Ovary (tissue), 9 donors: ENCODE measurements around the gene SPOCK1. TPM values are rescaled to one million over a fixed set of nuclear protein-coding genes. Genes with fewer than 3 reads are reported as not detected.

Experiments used
- DNase-seq, 5 donors: peaks; one replicate each; pipeline ENCODE4 v3.0.0-alpha.2; 2019 to 2020
- H3K27ac ChIP-seq, 2 donors: fragments of 200-600 bp; one replicate each; pipeline versions ENCODE4 v1.5.1 to v1.8.0; 2019 to 2022
- H3K27me3 ChIP-seq: fragments of 200-600 bp; one replicate; pipeline ENCODE4 v1.8.0; 2022
- H3K36me3 ChIP-seq: fragments of 200-600 bp; sonication (generic); one replicate; pipeline ENCODE4 v1.5.1; 2019
- H3K4me1 ChIP-seq: one replicate; pipeline ENCODE4 v1.8.1; 2013; ENCODE audit warnings: mild to moderate bottlenecking, moderate library complexity; ENCODE audit not compliant: insufficient read depth
- H3K4me3 ChIP-seq: fragments of 200-600 bp; sonication (generic); one replicate; pipeline ENCODE4 v1.5.1; 2017
- H3K9me3 ChIP-seq, 2 donors: fragments of 200-600 bp in 1 of 2; sonication (generic) in 1 of 2; one replicate each; pipeline versions ENCODE4 v1.5.1 to v1.8.1; 2013 to 2019; ENCODE audit warnings: mild to moderate bottlenecking in 1 of 2, moderate library complexity in 1 of 2
- EP300 ChIP-seq: sonication (generic); formaldehyde crosslinking; IDR thresholded peaks from one replicate; pipeline ENCODE4 v1.6.1; 2017; ENCODE audit warnings: antibody characterized with exemption
- POLR2A ChIP-seq: fragments of 450-650 bp; IDR thresholded peaks from one replicate; pipeline ENCODE4 v1.6.1; 2017; ENCODE audit warnings: antibody characterized with exemption, mild to moderate bottlenecking, moderate library complexity
- WGBS, 3 donors: extraction: QIAGEN DNeasy Blood & Tissue Kit in 1 of 3; methylation state at CpG; one replicate each; pipeline versions ENCODE4 v1.1.5 to v1.1.7; 2013 to 2017; 5-methylcytosine and 5-hydroxymethylcytosine counted together
- intact Hi-C, 4 donors: fragments of 100-400 bp; cut with DNase I; formaldehyde crosslinking; loops; one replicate each; pipeline versions ENCODE4 v1.11.0 to v1.15.1; 2022 to 2023
- polyA plus RNA-seq, 2 donors: library from polyadenylated mRNA; stranded (reverse); fragments of 200-250 nt in 1 of 2; fragments of 350-450 nt in 1 of 2; fragmentation: Illumina TruSeq in 1 of 2; extraction: RNeasy Lipid Tissue Mini Kit (QIAGEN cat#74804) in 1 of 2; gene quantifications; one replicate each; pipeline ENCODE4 v1.2.3, GENCODE V29; 2013 to 2014
- total RNA-seq, 7 donors: library from RNA; depleted of rRNA in 2 of 7; stranded (reverse); fragments of >200 nt in 2 of 7; fragmentation: NEBNext Ultra II Directional in 3 of 7; extraction: Animal tissue kit (Norgen Biotek cat#: 25700) in 3 of 7; gene quantifications; one replicate each; pipeline versions ENCODE4 v1.1.0 to v1.2.4, GENCODE V29; 2016 to 2023
- TF ChIP-seq, protein P1 (sequence below), 3 donors: fragments of 450-650 bp in 2 of 3; fragments of 200-600 bp in 1 of 3; IDR thresholded peaks; one replicate each; pipeline versions ENCODE4 v1.5.1 to v1.8.0; 2016 to 2022; ENCODE audit warnings: antibody characterized with exemption in 3 of 3, mild to moderate bottlenecking in 1 of 3
- donor health status: DM: no; HTN: no; CAD: no; lungs with moderate emphysema.
- donor health status: DM: no; HTN: no; CAD: no.
- donor health status: Bipolar disorder and iron deficiency.
- donor health status: DM: yes; HTN: yes; CAD: no.
- donor health status: DM: no; HTN: no; CAD: no.
- donor health status: DM: yes; HTN: yes; CAD: no.

The SPOCK1 gene
- total and polyA plus RNA-seq, 9 donors = 1.3 to 42.6 (median 10.8) TPM

GRCh38 chr5:137357436-137357835 lies 141.7 kb downstream of the SPOCK1 start:
- no peaks in the 10 kb centered on the region for H3K36me3 ChIP-seq
- H3K4me3 ChIP-seq = no peak overlapping the region
- TF ChIP-seq EP300 (no peak), POLR2A (no peak)
- TF ChIP-seq, protein P1, sequence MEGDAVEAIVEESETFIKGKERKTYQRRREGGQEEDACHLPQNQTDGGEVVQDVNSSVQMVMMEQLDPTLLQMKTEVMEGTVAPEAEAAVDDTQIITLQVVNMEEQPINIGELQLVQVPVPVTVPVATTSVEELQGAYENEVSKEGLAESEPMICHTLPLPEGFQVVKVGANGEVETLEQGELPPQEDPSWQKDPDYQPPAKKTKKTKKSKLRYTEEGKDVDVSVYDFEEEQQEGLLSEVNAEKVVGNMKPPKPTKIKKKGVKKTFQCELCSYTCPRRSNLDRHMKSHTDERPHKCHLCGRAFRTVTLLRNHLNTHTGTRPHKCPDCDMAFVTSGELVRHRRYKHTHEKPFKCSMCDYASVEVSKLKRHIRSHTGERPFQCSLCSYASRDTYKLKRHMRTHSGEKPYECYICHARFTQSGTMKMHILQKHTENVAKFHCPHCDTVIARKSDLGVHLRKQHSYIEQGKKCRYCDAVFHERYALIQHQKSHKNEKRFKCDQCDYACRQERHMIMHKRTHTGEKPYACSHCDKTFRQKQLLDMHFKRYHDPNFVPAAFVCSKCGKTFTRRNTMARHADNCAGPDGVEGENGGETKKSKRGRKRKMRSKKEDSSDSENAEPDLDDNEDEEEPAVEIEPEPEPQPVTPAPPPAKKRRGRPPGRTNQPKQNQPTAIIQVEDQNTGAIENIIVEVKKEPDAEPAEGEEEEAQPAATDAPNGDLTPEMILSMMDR (IDR thresholded peaks at IDR 0.05) = no peak
- H3K9me3 ChIP-seq = no peaks in the 10 kb centered on the region
- H3K4me1 ChIP-seq = no peaks in the 10 kb centered on the region
- intact Hi-C loops = no loop called here
- WGBS, 3 donors = 32 to 53% (median 37%) methylated on average over 3 of the region's 3 CpGs
- no peak overlapping the region for H3K27ac ChIP-seq
- H3K27me3 ChIP-seq = no peaks in the 10 kb centered on the region
- no peak for DNase-seq

- 83 to 95% (median 92%) methylated on average over 4 of the region's 4 CpGs for WGBS, 3 donors
- no peak for DNase-seq
- Histone ChIP-seq H3K4me3 (no peak overlapping the region), H3K27ac (no peak overlapping the region), H3K4me1 (no peaks in the 10 kb centered on the region), H3K36me3 (no peaks in the 10 kb centered on the region), H3K9me3 (no peaks in the 10 kb centered on the region), H3K27me3 (no peaks in the 10 kb centered on the region)
- intact Hi-C loops = no loop called here
- no peak for TF ChIP-seq EP300
- TF ChIP-seq, protein P1 (IDR thresholded peaks at IDR 0.05) = no peak
- TF ChIP-seq POLR2A = no peak
Measured at GRCh38 chr5:137356127-137356526, 143.0 kb downstream of the SPOCK1 start.

DNA sequence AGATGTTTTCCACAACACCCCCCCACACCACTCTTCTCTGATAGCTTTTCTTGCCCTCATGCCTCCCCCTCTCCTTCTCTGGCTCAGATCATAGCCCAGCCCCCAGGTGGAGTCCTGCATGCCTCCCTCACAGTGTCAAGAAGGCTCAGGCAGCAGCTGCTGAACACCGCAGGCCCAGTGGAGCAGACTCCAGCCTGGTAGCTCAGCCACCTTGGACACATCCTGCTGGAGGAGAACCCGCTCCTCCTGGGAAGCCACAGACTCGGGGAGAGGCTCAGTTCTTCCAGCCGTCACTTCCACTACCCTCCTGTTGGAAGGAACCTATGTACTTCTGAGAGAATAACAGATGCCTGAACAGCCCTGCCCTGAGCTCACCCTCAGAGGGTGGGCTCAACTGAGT lies 143.4 kb downstream of the SPOCK1 start:
- no peaks in the 10 kb centered on the region for H3K9me3 ChIP-seq

DNA sequence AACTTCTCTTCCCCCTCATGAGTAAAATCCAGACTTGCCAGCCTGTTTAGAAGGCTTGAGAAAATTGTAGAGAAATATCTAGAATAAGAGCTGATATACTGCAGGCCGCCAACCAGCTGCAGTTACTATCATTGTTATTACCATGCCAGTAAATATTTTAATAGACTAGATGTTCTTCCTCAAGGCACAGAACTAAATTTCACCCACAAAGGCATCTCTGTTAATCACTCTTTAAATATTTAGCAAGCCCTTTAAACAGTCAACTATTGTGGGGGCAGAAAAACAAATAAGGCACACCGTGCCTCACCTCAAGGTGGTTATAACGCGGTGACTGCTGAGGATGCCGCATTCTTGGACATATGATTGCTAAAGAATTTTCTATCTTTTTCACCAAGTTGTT lies 147.0 kb downstream of the SPOCK1 start:
- Histone ChIP-seq H3K27me3 (no peaks in the 10 kb centered on the region), H3K36me3 (no peaks in the 10 kb centered on the region), H3K27ac (no peak overlapping the region), H3K4me1 (no peaks in the 10 kb centered on the region), H3K9me3 (no peaks in the 10 kb centered on the region), H3K4me3 (no peak overlapping the region)
- WGBS, 3 donors = 67 to 71% (median 69%) methylated on average over 5 of the region's 5 CpGs
- no peak for TF ChIP-seq EP300
- no peak for TF ChIP-seq POLR2A
- TF ChIP-seq, protein P1 (IDR thresholded peaks at IDR 0.05) = no peak
- DNase-seq = no peak
- intact Hi-C loops = no loop called here

More for the DNA sequence above, 143.4 kb downstream of the SPOCK1 start:
- no peak overlapping the region for H3K27ac ChIP-seq
- no peaks in the 10 kb centered on the region for H3K36me3 ChIP-seq
- H3K4me3 ChIP-seq = no peak overlapping the region
- TF ChIP-seq, protein P1 (IDR thresholded peaks at IDR 0.05) = no peak
- TF ChIP-seq POLR2A = no peak
- TF ChIP-seq EP300 = no peak
- intact Hi-C loops = no loop called here
- no peaks in the 10 kb centered on the region for H3K27me3 ChIP-seq
- no peaks in the 10 kb centered on the region for H3K4me1 ChIP-seq
- DNase-seq = no peak
- 44 to 52% (median 47%) methylated on average over 4 of the region's 4 CpGs for WGBS, 3 donors

DNA sequence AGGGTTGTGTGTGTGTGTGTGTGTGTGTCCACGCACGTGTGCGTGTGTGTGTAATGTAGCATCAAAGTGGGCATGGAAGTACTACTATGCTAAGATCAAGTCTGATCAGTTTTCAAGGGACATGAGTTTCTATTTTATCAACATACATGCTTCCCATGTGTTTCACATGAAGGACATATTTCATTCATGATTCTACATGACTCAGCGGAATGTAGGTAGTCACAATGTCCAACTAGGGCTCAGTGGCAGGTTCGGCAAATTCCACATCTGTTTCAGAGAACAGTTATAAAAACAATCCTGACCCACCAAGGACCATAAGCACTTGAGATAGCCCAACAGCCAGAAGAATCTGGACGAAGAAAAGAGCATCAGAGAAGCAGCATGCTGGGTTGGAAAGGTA lies 148.3 kb downstream of the SPOCK1 start:
- Histone ChIP-seq H3K4me3 (no peak overlapping the region), H3K27ac (no peak overlapping the region), H3K9me3 (no peaks in the 10 kb centered on the region), H3K36me3 (no peaks in the 10 kb centered on the region), H3K27me3 (no peaks in the 10 kb centered on the region), H3K4me1 (no peaks in the 10 kb centered on the region)
- TF ChIP-seq POLR2A (no peak), EP300 (no peak)
- TF ChIP-seq, protein P1 (IDR thresholded peaks at IDR 0.05) = no peak
- DNase-seq = no peak
- 55 to 72% (median 60%) methylated on average over 6 of the region's 6 CpGs for WGBS, 3 donors
- intact Hi-C loops = no loop called here
